ENCODE data around the gene FGF9.

FGF9 gene

DNA sequence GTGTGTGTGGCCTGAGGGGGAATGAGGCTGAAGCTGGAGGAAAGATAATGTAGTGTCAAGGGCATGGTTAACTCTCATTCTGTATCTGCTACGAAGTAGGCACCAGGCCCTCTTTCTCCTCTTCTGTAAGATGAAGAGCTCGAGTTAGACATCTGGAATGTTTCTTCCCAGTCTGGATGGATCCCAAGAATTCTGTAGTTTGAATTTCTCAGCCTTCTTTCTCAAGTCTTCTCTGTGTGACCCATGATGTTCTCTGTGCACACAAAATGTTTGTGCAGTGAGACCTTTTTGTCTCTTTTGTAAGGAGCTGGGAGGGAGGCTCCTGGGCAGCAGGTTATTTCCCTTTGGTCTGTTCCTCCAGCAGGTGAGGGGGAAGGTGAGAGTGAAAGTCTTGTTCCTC is 13.7 kb downstream of the FGF9 start:
- DNase-seq (ENCODE audit: low read depth, low spot score), result no peak
- no peak overlapping the region for H3K4me3 ChIP-seq (ENCODE audit: low read depth, low read length)
- in situ Hi-C loops (cut with HindIII; ENCODE audit: low sequenced_read_pairs), result no loop called here
- TF ChIP-seq, protein P1, sequence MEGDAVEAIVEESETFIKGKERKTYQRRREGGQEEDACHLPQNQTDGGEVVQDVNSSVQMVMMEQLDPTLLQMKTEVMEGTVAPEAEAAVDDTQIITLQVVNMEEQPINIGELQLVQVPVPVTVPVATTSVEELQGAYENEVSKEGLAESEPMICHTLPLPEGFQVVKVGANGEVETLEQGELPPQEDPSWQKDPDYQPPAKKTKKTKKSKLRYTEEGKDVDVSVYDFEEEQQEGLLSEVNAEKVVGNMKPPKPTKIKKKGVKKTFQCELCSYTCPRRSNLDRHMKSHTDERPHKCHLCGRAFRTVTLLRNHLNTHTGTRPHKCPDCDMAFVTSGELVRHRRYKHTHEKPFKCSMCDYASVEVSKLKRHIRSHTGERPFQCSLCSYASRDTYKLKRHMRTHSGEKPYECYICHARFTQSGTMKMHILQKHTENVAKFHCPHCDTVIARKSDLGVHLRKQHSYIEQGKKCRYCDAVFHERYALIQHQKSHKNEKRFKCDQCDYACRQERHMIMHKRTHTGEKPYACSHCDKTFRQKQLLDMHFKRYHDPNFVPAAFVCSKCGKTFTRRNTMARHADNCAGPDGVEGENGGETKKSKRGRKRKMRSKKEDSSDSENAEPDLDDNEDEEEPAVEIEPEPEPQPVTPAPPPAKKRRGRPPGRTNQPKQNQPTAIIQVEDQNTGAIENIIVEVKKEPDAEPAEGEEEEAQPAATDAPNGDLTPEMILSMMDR (IDR thresholded peaks at IDR 0.05; ENCODE audit: low read depth, low read length), result no peak

DNA sequence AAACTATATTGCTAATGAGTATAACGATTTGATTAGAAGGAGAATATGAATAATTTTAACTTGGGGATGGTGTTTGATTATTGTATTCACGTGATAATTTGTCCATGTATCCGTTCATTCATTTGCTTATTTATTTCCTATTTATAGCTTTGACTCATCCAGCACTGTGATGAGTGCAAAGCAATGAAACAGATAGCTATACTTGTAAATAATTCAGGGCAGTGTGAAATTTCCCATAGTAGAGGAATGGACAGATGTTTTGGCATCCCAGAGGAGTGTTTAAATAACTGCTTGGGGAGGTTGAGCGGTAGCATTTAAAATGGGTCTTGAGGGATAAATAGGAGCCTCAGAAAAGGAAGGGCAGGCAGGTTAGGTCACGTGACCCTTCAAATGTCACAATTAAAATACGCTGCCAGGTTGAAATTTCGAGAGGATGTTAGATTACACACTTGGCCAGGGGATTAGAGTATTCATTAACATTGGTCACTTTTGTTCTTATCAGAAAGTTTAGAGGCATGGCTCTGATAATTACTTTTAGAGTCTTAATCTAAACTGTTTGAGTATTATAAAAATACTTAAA is 14.7 kb downstream of the FGF9 start:
- TF ChIP-seq, protein P1 (IDR thresholded peaks at IDR 0.05; ENCODE audit: low read depth, low read length), result no peak
- no peak for DNase-seq (ENCODE audit: low read depth, low spot score)
- in situ Hi-C loops (cut with HindIII; ENCODE audit: low sequenced_read_pairs), result no loop called here
- H3K4me3 ChIP-seq (ENCODE audit: low read depth, low read length), result no peak overlapping the region

DNA sequence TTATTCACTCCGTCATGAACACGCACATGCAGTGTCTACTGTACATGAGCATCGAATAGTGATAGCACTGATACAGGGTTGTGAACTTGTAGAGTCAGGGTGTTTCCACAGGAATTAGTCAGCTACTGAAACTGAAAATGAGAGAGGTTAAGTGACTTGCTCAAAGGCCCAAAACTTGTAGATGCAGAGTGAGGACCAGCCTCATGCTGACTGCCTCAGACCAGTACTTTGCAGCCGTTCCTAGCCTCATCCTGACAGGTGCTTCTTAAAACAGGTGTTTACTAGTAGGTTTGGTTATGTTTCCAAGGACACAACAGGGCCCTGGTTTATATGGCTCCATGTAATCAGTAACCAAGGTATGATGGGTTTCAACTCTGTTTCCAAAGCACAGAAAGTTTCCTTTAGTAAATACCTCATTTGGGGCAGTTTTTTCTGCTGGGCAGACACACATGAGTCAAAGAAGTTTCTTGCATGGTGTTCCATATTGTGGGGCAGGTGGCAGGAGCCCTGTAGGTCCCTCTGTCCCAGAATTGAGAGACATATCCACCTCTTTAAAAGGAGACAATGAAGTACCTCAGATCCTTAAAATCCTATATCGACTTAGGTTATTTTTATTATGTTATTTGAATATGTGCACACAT is 16.0 kb downstream of the FGF9 start:
- no peak overlapping the region for H3K4me3 ChIP-seq (ENCODE audit: low read depth, low read length)
- no peak for DNase-seq (ENCODE audit: low read depth, low spot score)
- in situ Hi-C loops (cut with HindIII; ENCODE audit: low sequenced_read_pairs), result no loop called here

DNA sequence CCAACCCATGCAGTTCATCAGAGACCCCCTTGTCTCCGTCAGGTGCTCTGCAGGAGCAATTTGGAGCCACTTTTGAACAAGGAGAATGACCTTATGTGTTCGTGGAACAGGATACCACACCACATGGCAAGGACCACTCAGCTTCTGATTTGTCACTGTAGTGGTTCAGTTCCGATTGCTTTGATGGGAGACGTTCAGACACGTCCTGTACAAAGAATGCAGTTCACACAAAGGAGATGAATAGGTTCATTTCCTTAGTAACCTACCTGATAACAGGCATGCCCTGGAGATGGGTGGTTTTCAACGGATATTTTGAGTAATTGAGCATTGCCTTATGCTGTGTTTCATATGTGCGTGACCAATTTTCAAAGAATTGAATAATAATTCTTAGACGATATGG is 17.2 kb downstream of the FGF9 start:
- DNase-seq (ENCODE audit: low read depth, low spot score), result no peak
- TF ChIP-seq, protein P1 (IDR thresholded peaks at IDR 0.05; ENCODE audit: low read depth, low read length), result no peak
- in situ Hi-C loops (cut with HindIII; ENCODE audit: low sequenced_read_pairs), result no loop called here
- no peak overlapping the region for H3K4me3 ChIP-seq (ENCODE audit: low read depth, low read length)

More for the DNA sequence above, 16.0 kb downstream of the FGF9 start:
- TF ChIP-seq, protein P1 (IDR thresholded peaks at IDR 0.05; ENCODE audit: low read depth, low read length), result no peak

DNA sequence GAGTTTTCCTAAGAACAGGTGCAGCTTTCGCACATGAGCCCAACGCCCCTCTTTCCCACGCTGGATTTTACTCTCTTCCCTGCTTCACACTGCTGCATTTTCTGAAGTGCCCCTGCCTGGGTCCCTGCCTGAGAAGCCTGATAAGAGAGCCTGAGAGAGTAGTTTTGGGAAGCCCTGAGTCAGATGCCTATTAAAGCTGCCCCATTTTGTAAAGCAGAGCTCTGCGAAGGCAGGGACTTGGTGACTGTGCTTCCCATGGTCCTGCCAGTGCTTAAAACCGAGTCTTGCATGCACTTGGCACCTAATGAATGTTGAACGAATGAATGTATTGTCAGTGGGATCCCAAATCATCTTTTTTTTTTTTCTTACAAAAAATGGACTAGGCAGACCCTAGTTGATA is 18.2 kb downstream of the FGF9 start:
- in situ Hi-C loops (cut with HindIII; ENCODE audit: low sequenced_read_pairs), result no loop called here
- no peak for DNase-seq (ENCODE audit: low read depth, low spot score)
- H3K4me3 ChIP-seq (ENCODE audit: low read depth, low read length), result no peak overlapping the region
- TF ChIP-seq, protein P1 (IDR thresholded peaks at IDR 0.05; ENCODE audit: low read depth, low read length), result no peak

DNA sequence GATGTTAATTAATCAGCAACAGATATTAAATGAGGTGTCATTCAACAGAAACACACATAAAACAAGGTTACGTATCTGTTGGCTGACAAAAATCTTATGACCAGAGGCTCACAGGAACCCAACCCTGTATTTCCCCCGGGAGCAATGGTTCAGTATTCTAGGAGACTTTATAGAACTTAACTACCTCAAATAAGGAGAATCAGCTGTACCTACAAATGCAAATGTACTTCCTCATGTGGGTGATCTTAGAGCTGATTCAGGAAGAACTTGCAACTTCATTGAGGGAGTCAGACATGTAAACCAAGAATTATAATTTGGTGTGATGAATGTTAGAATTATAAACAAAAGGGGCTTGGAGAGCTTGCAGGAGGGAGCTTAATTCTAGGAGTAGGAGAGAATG is 20.1 kb downstream of the FGF9 start:
- in situ Hi-C loops (cut with HindIII; ENCODE audit: low sequenced_read_pairs), result no loop called here
- H3K4me3 ChIP-seq (ENCODE audit: low read depth, low read length), result no peak overlapping the region
- no peak for DNase-seq (ENCODE audit: low read depth, low spot score)
- TF ChIP-seq, protein P1 (IDR thresholded peaks at IDR 0.05; ENCODE audit: low read depth, low read length), result no peak
